GM21447 (cell line): ENCODE results near the gene FMNL1.

ENCODE experiments used
- ATAC-seq: cut with Tn5 transposase; IDR thresholded peaks from one replicate; pipeline ENCODE4 v1.9.1; 2021; ENCODE audit not compliant: unreplicated experiment

Gene FMNL1

DNA sequence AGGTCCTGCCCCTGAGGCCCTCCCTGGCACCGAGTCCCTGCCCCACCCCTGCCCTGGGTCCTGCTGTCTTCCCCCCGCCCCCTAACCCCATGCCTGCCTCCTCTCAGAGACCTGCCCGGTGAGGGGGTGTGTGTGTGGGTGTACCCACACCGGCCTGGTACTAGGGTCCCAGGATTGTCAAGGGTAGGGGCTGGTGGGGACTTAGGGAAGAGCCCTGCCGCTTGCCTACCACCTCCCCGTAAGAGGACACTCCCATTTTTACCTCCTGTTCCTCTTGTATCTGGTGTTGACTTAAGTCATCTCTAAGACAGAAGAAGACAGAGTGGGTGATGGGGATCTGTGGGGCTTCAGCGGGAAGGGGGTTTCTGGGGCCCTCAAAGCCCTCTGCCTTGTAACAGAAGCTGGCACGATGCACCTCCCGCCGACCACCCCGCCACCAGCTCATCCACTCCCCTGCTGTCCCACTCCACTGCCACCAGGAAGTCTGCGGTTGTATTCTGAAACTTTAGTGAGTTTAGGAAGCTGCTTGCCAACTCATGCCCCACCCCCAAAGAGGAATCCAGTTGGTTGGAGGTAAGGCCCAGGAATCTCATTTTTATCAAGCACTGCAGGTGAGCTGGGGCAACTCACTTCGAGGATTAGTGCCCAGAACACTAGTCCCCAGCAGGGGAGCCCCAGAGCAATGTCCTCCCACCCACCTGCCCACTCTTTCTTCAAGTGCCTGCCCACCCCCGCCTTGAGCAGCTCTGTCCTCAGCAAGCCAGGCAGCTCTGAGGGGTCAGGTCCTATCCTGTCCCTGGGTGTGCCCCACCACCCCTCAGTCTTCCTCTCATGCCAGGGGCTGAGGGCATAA is 34.7 kb downstream of the FMNL1 start:
- no peak for ATAC-seq

DNA sequence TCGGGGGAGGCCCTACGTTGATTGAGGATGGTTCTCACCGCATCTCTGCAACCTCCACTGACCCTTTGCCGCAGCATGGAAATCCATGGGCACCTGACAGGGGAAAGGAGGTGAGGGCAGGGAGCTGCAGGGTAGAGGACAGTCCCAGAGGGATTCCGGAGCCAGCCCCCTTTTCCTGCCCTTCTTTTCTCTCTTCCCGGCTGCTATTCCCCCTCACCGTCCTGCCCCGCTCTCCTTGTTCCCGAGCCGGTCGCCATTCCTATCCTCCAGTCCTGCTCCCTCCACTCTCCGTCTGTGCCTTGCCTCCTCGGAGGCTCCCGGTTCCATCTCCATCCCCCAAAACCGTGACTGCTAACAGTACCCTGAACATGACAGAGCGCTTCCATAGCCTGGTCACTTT is 35.4 kb downstream of the FMNL1 start:
- no peak for ATAC-seq

GRCh38 chr17:45258981-45259380 is 37.3 kb downstream of the FMNL1 start:
- ATAC-seq, result no peak

- ATAC-seq, result no peak
These were observed 38.6 kb downstream of the FMNL1 start for GRCh38 chr17:45260204-45260783.

DNA sequence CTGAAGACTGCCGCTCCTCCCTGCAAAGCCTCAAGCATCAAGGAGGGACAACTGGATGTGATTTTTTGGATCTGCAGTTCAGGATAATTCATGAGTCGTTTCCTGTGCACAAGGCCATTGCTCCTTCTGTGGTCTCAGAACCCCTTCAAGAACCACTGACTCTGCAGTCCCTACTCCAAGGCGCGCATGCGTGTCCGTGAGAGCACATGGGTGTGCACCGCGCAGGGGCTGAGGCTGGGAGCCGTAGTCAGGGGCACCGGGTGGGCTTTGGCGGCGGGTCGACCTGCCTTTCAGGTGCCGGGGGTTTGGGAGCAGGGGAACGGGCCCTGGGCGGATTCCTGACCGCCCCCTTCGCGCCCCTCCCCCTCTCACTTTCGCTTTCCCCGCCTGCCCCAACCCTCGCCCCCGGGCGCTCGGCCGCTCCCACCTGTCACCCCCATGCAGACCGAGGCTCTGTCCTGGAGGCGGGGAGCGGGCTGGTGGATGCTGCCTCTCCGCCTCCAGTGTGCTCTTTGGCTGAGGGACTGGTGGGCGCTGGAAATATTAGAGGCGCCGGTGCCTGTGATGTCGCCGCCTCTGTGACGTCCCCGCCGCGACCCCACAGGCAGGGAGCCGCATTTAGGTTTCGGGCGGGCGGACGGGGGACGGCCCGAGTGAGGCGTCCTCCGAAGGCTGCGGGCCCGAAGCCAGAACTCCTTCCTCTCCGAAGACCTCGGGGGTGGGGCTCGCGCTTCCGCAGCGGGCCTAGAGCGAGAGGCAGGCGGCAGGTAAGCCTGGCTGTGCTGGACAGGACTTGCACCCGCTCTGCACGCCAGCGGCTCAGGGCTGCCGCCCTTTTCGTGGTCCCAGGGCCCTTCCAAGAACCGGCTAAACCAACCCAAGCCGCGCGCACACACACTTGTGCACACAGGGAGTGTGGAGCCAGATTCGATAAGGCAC is 40.2 kb downstream of the FMNL1 start, which contains the start of gene SPATA32:
SPATA32 (minus strand) TSS at position 518 of the 939 bp plus-strand sequence; CDS start at position 440, 78 bp downstream.
- peak; percentile 69 for ATAC-seq

- no peak for ATAC-seq
These were observed 41.1 kb downstream of the FMNL1 start for GRCh38 chr17:45262516-45263476.

DNA sequence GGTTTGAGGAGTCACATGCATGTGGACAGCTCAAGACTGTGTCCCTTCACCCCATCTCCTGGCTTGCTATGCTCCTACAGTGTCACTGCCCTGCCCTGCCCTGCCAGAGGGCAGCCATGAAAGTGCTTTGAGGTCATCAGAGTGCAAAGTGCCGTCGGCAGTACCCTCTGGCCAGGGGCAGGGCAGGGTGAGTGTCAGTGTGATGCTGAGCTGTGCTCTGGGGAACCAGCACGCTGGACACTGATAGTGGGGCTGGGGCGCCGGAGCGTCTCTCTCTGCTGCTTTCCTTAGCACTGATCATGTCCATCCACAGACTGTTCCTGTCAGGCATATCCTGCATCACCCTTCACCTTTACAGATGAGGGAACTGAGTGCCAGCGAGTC is 41.8 kb downstream of the FMNL1 start:
- ATAC-seq, result no peak

DNA sequence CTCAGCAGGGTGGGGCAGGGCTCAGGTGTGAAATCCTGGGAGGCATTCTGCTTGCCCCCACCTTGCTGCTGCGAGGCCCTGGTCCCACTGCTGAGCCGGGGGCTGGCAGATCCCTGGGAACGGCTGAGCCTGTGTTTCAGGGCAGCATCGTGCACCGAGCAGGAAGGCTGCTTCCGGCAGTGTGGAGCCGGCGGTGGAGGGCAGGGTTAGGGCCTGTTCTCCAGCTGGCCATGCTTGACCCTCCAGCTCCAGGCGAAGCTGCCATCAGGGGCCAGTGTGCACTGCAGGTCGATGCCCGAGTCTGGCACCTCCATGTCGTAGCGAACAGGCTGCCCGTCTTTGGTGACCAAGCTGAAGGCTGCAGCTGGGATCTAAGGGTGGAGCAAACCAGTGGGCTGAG is 42.7 kb downstream of the FMNL1 start:
- ATAC-seq, result no peak

DNA sequence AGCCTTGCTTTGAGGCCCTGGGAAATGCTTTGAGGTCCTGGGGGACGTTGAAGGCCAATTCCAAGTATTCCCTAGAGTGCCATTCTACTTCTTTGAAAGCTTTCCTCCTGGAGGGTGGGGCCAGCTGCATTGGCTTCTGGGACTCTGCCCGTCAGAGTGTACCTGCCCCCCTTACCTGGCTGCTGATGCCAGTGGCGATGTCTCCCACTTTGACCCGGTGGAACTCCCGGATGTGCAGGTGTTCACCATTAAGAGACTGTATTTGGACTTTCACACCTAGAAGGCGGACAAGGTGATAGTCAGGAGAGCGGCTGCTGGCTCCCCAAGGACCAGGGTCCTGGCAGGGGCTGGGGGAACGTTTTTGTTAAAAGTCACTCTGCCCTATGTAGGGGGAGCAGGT is 43.3 kb downstream of the FMNL1 start:
- no peak for ATAC-seq

GRCh38 chr17:45265821-45266220 is 44.1 kb downstream of the FMNL1 start:
- no peak for ATAC-seq

DNA sequence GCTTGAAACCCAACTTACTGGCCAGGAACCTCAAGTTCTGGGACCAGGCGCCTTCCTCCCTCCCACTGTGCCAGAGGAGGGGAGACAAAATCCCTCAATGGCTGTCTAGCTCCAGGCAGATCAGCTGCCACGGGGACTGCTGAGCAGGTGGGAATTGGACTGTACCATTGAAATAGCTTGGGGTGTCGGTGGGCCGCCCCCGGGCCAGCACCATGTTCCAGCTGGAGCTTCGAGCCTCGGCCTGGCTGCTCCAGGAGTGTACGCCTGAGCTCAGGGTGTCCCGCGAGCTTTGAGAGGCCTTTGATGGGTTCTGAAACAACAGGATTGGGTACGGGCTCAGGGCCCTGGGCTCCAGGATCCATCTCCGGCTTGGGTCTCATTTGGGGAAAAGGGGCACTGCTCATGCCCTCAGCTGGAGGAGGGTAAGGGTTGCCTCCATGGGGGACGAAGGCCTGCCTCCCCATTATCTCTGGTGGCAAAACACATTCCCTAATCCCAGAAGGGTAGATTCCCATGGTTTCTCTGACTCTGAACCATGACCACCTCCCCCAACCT is 44.8 kb downstream of the FMNL1 start:
- ATAC-seq, result no peak

GRCh38 chr17:45267436-45268055 is 45.9 kb downstream of the FMNL1 start:
- no peak for ATAC-seq

DNA sequence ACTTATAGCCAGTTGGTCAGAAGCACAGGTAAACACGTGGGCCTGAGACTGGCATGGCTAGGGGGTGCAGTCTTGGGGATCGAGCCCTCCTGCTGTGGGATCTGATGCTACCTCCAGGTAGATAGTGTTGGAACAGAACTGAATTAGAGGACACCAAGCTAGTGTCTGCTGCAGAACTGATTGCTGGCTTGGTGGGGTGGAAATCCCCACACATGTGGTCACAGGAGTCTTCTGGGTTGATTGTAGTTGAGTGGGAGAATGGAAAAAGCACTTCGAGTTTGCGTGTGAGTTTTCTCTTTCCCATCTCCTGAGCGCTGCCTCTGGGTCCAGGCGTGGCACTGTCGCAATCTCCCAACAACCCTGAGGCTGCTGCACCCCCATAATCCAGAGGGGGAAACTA is 48.2 kb downstream of the FMNL1 start:
- no peak for ATAC-seq

- no peak for ATAC-seq
These were observed 49.2 kb downstream of the FMNL1 start for GRCh38 chr17:45270828-45271418.

GRCh38 chr17:45271603-45272002 is 49.9 kb downstream of the FMNL1 start:
- ATAC-seq, result no peak

- ATAC-seq, result no peak
These were observed 51.9 kb downstream of the FMNL1 start for GRCh38 chr17:45273551-45273957.

DNA sequence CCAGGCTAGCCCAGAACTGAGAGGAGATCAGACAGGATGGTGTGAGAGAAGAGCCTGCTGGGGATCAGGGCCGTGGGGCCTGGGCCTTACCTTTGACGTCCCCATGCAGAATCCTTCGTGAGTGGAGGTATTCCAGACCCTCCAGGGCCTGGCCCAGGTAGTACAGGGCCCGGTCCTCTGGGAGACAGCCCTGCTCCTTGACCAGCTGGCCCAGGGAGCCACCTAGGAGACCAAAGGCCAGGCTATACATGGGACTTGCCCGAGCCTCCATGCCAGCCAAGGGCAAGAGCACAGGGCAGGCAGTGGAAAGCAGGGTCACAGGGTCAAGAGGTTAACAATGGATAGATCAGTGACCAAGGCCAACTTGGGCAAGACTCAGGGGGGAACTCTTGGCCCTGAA is 52.3 kb downstream of the FMNL1 start:
- ATAC-seq, result no peak

GRCh38 chr17:45276031-45276430 is 54.3 kb downstream of the FMNL1 start:
- ATAC-seq, result no peak

DNA sequence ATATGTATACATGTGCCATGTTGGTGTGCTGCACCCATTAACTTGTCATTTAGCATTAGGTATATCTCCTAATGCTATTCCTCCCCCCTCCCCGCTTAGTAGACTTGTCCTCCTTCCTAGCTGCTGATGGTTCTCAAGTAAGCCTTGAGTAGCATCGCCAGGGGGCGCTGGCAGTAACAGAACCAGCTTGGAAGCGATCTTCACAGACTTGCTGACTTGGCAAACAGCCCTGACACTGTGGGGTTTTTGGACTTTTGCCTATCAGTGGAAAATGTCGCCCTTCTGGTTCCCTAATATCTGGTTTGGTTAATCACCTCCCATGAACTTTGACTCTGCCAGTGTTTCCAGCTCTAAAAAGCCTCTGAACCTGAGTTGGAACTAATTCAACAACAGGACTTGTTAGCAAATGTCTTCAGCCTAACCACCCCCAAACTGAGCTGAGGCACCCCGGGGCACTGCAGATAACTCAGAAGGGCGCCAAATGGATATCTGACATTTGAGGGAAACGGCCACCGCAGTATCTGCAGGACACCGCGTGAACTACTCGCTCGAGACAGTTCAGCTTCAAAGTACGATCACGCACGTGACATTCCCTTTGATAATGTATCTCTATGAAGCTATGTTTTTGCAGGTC is 55.6 kb downstream of the FMNL1 start:
- ATAC-seq, result no peak
